ENCODE measurements around the gene DCTPP1. TPM values are rescaled to one million over a fixed set of nuclear protein-coding genes. Genes with fewer than 3 reads are reported as not detected.
A peak's percentile ranks its signal among the peaks of the same experiment; 100 is the strongest.
"Not testable (repeated sequence)": the region's sequence is repeated elsewhere in the genome, so short reads cannot be mapped to it uniquely, and the experiment has no call there.

The DCTPP1 gene
- total RNA-seq, 4 donors from 2014 or later, result 14.7 to 18.8 (median 17.9) TPM

GRCh38 chr16:30459456-30459855 lies 29.6 kb upstream of the DCTPP1 start:
- no peak overlapping the region for H3K4me3 ChIP-seq (ENCODE audit: low read depth, poor library complexity, severe bottlenecking)
- 88 to 89% methylated on average over 11 of the region's 11 CpGs for WGBS, 2 donors
- DNase-seq (ENCODE audit: low spot score in 2 of 2), result no peak
- intact Hi-C loops (cut with DNase I; ENCODE audit: low total_unique reads), result no loop called here
- TF ChIP-seq CTCF (IDR thresholded peaks at IDR 0.05) (no peak), POLR2A (IDR thresholded peaks at IDR 0.05) (no peak)

- intact Hi-C loops (cut with DNase I; ENCODE audit: low total_unique reads), result no loop called here
- DNase-seq (ENCODE audit: low spot score in 2 of 2), result peak in 1 of 2 donors; percentile 87
- 79 to 83% methylated on average over 22 of the region's 22 CpGs for WGBS, 2 donors
These were observed 28.9 kb upstream of the DCTPP1 start for GRCh38 chr16:30458561-30459394.

GRCh38 chr16:30457743-30458560 lies 28.1 kb upstream of the DCTPP1 start:
- TF ChIP-seq CTCF (IDR thresholded peaks at IDR 0.05), result no peak
- TF ChIP-seq POLR2A (IDR thresholded peaks at IDR 0.05), result no peak
- no peak overlapping the region for H3K4me3 ChIP-seq (ENCODE audit: low read depth, poor library complexity, severe bottlenecking)
- intact Hi-C loops (cut with DNase I; ENCODE audit: low total_unique reads), result no loop called here
- no peak for DNase-seq (ENCODE audit: low spot score in 2 of 2)
- WGBS, 2 donors, result 93 to 94% methylated on average over 16 of the region's 16 CpGs

More at GRCh38 chr16:30458561-30459394, 28.9 kb upstream of the DCTPP1 start:
- no peak for TF ChIP-seq POLR2A (IDR thresholded peaks at IDR 0.05)
- no peak for TF ChIP-seq CTCF (IDR thresholded peaks at IDR 0.05)
- H3K4me3 ChIP-seq (ENCODE audit: low read depth, poor library complexity, severe bottlenecking), result no peak overlapping the region

GRCh38 chr16:30457256-30457655 lies 27.4 kb upstream of the DCTPP1 start:
- WGBS, 2 donors, result 83% methylated on average over 1 of the region's 1 CpG
- DNase-seq (ENCODE audit: low spot score in 2 of 2), result no peak
- no peak for TF ChIP-seq CTCF (IDR thresholded peaks at IDR 0.05)
- no peak for TF ChIP-seq POLR2A (IDR thresholded peaks at IDR 0.05)
- intact Hi-C loops (cut with DNase I; ENCODE audit: low total_unique reads), result no loop called here
- no peak overlapping the region for H3K4me3 ChIP-seq (ENCODE audit: low read depth, poor library complexity, severe bottlenecking)

- WGBS, 2 donors, result 92% methylated on average over 1 of the region's 1 CpG
- intact Hi-C loops (cut with DNase I; ENCODE audit: low total_unique reads), result no loop called here
- no peak for TF ChIP-seq POLR2A (IDR thresholded peaks at IDR 0.05)
- no peak for TF ChIP-seq CTCF (IDR thresholded peaks at IDR 0.05)
- no peak for DNase-seq (ENCODE audit: low spot score in 2 of 2)
- no peak overlapping the region for H3K4me3 ChIP-seq (ENCODE audit: low read depth, poor library complexity, severe bottlenecking)
These were observed 26.5 kb upstream of the DCTPP1 start for GRCh38 chr16:30456302-30456701.

- H3K4me3 ChIP-seq (ENCODE audit: low read depth, poor library complexity, severe bottlenecking); intact Hi-C loops (cut with DNase I; ENCODE audit: low total_unique reads); DNase-seq (ENCODE audit: low spot score in 2 of 2): not testable (repeated sequence)
- 82 to 85% methylated on average over 20 of the region's 20 CpGs for whole genome bisulfite sequencing, 2 donors
These were observed 23.1 kb upstream of the DCTPP1 start for GRCh38 chr16:30452709-30453580.

All from lower leg skin (tissue), 4 donors.